ENCODE results near the gene FCAMR. TPM values are rescaled to one million over a fixed set of nuclear protein-coding genes. Genes with fewer than 3 reads are reported as not detected.

The FCAMR gene
- total RNA-seq, 2 donors from 2014 or later, result not detected

GRCh38 chr1:207015791-207016190, 45.5 kb upstream of the FCAMR start:
- no peak overlapping the region for H3K4me3 ChIP-seq
- no peaks in the 10 kb centered on the region for H3K27me3 ChIP-seq (replicated peaks; ENCODE audit: insufficient read depth)
- H3K4me1 ChIP-seq (ENCODE audit: control insufficient read depth in 1 of 2, low read depth in 2 of 2), result peaks cover 0 to 10% of the 10 kb centered on the region in 2 donors
- DNase-seq (ENCODE audit: low spot score), result no peak
- no peaks in the 10 kb centered on the region for H3K36me3 ChIP-seq
- no peaks in the 10 kb centered on the region for H3K9me3 ChIP-seq
- no peak overlapping the region for H3K27ac ChIP-seq
- ATAC-seq (ENCODE audit: insufficient number of reproducible peaks, low FRiP score, low read depth), result no peak
- no peak for TF ChIP-seq CTCF (IDR thresholded peaks at IDR 0.05)

GRCh38 chr1:207014728-207015127, 44.5 kb upstream of the FCAMR start:
- no peak for ATAC-seq (ENCODE audit: insufficient number of reproducible peaks, low FRiP score, low read depth)

GRCh38 chr1:207013321-207014085, 43.2 kb upstream of the FCAMR start:
- H3K27me3 ChIP-seq (replicated peaks; ENCODE audit: insufficient read depth), result no peaks in the 10 kb centered on the region
- peaks cover 0 to 9% of the 10 kb centered on the region in 2 donors for H3K4me1 ChIP-seq (ENCODE audit: control insufficient read depth in 1 of 2, low read depth in 2 of 2)
- no peak for TF ChIP-seq CTCF (IDR thresholded peaks at IDR 0.05)
- H3K4me3 ChIP-seq, result no peak overlapping the region
- no peaks in the 10 kb centered on the region for H3K9me3 ChIP-seq
- H3K36me3 ChIP-seq, result no peaks in the 10 kb centered on the region
- DNase-seq (ENCODE audit: low spot score), result no peak
- no peak overlapping the region for H3K27ac ChIP-seq
- no peak for ATAC-seq (ENCODE audit: insufficient number of reproducible peaks, low FRiP score, low read depth)

More at GRCh38 chr1:207014728-207015127, 44.5 kb upstream of the FCAMR start:
- TF ChIP-seq CTCF (IDR thresholded peaks at IDR 0.05), result no peak
- Histone ChIP-seq H3K27ac (no peak overlapping the region), H3K4me1 (ENCODE audit: control insufficient read depth in 1 of 2, low read depth in 2 of 2) (peaks cover 0 to 10% of the 10 kb centered on the region in 2 donors), H3K9me3 (no peaks in the 10 kb centered on the region), H3K36me3 (no peaks in the 10 kb centered on the region), H3K27me3 (replicated peaks; ENCODE audit: insufficient read depth) (no peaks in the 10 kb centered on the region), H3K4me3 (no peak overlapping the region)
- no peak for DNase-seq (ENCODE audit: low spot score)

GRCh38 chr1:207010726-207011125, 40.5 kb upstream of the FCAMR start:
- Histone ChIP-seq H3K27me3 (replicated peaks; ENCODE audit: insufficient read depth) (no peaks in the 10 kb centered on the region), H3K36me3 (no peaks in the 10 kb centered on the region), H3K4me3 (no peak overlapping the region), H3K9me3 (no peaks in the 10 kb centered on the region), H3K4me1 (ENCODE audit: control insufficient read depth in 1 of 2, low read depth in 2 of 2) (no peaks in the 10 kb centered on the region), H3K27ac (no peak overlapping the region)
- ATAC-seq (ENCODE audit: insufficient number of reproducible peaks, low FRiP score, low read depth) (no peak), DNase-seq (ENCODE audit: low spot score) (no peak)
- no peak for TF ChIP-seq CTCF (IDR thresholded peaks at IDR 0.05)

GRCh38 chr1:207009945-207010344, 39.7 kb upstream of the FCAMR start:
- H3K36me3 ChIP-seq, result no peaks in the 10 kb centered on the region
- H3K4me3 ChIP-seq, result no peak overlapping the region
- no peaks in the 10 kb centered on the region for H3K4me1 ChIP-seq (ENCODE audit: control insufficient read depth in 1 of 2, low read depth in 2 of 2)
- no peaks in the 10 kb centered on the region for H3K9me3 ChIP-seq
- no peak for TF ChIP-seq CTCF (IDR thresholded peaks at IDR 0.05)
- DNase-seq (ENCODE audit: low spot score) (no peak), ATAC-seq (ENCODE audit: insufficient number of reproducible peaks, low FRiP score, low read depth) (no peak)
- H3K27me3 ChIP-seq (replicated peaks; ENCODE audit: insufficient read depth), result no peaks in the 10 kb centered on the region
- H3K27ac ChIP-seq, result no peak overlapping the region
